ENCODE results near the gene MYBPC3. TPM values are rescaled to one million over a fixed set of nuclear protein-coding genes. Genes with fewer than 3 reads are reported as not detected.

Gene MYBPC3
- total RNA-seq, 4 donors from 2014 or later, result 0.12 to 0.13 TPM; not detected in 2

GRCh38 chr11:47390422-47390760 is 37.9 kb upstream of the MYBPC3 start:
- Histone ChIP-seq H3K9me3 (no peaks in the 10 kb centered on the region), H3K36me3 (no peaks in the 10 kb centered on the region), H3K27me3 (no peaks in the 10 kb centered on the region), H3K4me1 (peaks cover 0 to 5% (median 0%) of the 10 kb centered on the region in 3 donors), H3K27ac (peak overlapping the region in 1 of 4 donors; percentile 84), H3K4me3 (no peak overlapping the region)
- ATAC-seq, result no peak
- TF ChIP-seq EP300 (IDR thresholded peaks at IDR 0.05) (no peak), POLR2A (IDR thresholded peaks at IDR 0.05) (no peak), POLR2AphosphoS5 (IDR thresholded peaks at IDR 0.05) (no peak), CTCF (IDR thresholded peaks at IDR 0.05) (no peak)
- WGBS, 2 donors (ENCODE audit: low coverage in 1 of 2), result 100% methylated on average over 1 of the region's 6 CpGs; no CpG with 5 or more reads in 1 of the 2 donors

DNA sequence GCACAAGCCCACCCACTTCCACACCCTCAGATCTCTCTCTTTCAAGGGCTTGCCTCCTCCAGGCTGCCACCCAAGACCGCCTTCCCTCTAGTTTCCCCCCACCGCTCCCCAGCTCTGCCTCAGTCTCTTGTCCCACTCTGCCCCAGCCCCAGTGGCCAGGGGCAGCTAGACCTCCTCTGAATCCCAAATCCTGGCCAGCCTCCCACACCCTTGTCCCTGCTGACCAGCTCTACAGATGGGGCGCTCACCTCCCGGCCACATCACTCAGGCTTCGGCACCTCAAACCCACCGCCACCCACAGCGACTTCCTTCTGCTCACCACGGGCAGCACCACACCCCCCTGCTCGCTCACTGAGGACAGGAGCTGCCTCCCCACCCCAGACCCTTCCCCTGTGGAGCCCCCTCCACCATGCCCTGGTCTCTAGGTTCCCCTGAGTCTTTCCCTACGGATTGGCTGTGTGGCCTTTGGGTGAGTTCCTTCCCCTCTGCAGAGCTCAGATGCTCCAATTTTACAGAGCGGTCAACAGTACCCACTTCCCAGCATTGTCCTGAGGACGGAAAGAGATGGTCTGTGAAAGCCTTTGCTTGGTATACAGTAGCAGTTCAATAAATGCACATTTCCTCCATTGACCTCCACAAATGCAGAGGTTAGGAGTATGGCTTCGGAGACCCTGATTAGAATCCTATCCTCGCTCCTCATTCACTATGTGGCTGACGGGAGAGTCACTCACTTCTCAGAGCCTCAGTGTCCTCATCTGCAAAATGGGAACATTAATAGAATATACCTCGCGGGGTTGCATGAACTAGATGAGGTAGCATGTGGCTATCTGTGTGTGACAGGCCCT is 37.3 kb upstream of the MYBPC3 start:
- no peak for ATAC-seq
- H3K9me3 ChIP-seq, result no peaks in the 10 kb centered on the region
- no peak overlapping the region for H3K4me3 ChIP-seq
- H3K27ac ChIP-seq, result peak overlapping the region in 1 of 4 donors; percentile 84
- no peaks in the 10 kb centered on the region for H3K36me3 ChIP-seq
- no peaks in the 10 kb centered on the region for H3K4me1 ChIP-seq
- 58 to 79% methylated on average over 2 to 15 of the region's 17 CpGs for WGBS, 2 donors (ENCODE audit: low coverage in 1 of 2)
- TF ChIP-seq POLR2A (IDR thresholded peaks at IDR 0.05) (no peak), EP300 (IDR thresholded peaks at IDR 0.05) (no peak), POLR2AphosphoS5 (IDR thresholded peaks at IDR 0.05) (no peak), CTCF (IDR thresholded peaks at IDR 0.05) (no peak)
- H3K27me3 ChIP-seq, result no peaks in the 10 kb centered on the region

GRCh38 chr11:47388697-47389576 is 36.4 kb upstream of the MYBPC3 start:
- no peaks in the 10 kb centered on the region for H3K36me3 ChIP-seq
- H3K4me1 ChIP-seq, result no peaks in the 10 kb centered on the region
- no peaks in the 10 kb centered on the region for H3K27me3 ChIP-seq
- no peak overlapping the region for H3K27ac ChIP-seq
- ATAC-seq, result no peak
- H3K9me3 ChIP-seq, result no peaks in the 10 kb centered on the region
- no peak overlapping the region for H3K4me3 ChIP-seq
- TF ChIP-seq POLR2A (IDR thresholded peaks at IDR 0.05) (no peak), EP300 (IDR thresholded peaks at IDR 0.05) (no peak), CTCF (IDR thresholded peaks at IDR 0.05) (no peak), POLR2AphosphoS5 (IDR thresholded peaks at IDR 0.05) (no peak)
- 85 to 92% methylated on average over 4 to 7 of the region's 28 CpGs for WGBS, 2 donors (ENCODE audit: low coverage in 1 of 2)

DNA sequence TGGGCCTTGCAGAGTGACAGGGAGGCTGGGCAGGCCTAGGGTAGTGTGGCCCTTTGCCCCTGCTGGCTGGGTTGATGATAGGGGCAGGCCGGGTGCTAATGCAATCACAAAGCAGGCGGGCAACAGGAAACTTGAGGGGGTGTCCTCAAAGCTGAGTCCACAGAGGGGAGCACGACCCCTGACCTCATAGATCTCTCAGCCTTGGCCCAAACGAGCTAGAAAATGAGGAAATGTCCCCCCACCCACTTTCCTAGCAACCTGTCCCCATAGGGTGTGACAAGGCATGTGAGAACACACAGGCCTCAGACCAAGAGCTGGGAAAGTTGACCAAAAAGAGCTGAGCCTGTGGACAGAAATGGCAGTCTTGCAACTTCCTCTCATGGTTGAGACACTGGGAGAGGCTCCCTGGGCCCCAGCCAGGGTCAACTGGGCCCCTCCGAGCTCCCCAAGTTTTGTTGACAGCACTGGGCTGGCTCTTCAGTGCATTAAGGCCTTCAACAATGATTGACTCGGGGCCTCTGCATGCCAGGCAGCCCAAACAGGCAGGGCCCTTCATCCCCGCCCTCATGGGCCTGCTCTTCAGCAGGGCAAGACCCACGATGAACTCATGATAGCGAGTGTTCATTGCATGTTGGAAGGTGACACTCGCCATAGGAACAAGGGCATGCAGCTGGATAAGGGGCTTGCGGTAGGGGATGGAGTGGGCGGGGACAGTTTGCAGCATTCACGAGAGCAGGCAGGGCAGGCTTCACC is 35.6 kb upstream of the MYBPC3 start:
- ATAC-seq, result no peak
- TF ChIP-seq EP300 (IDR thresholded peaks at IDR 0.05) (no peak), POLR2AphosphoS5 (IDR thresholded peaks at IDR 0.05) (no peak), POLR2A (IDR thresholded peaks at IDR 0.05) (no peak), CTCF (IDR thresholded peaks at IDR 0.05) (no peak)
- no peak overlapping the region for H3K4me3 ChIP-seq
- no peaks in the 10 kb centered on the region for H3K4me1 ChIP-seq
- 93% methylated on average over 2 of the region's 13 CpGs; no CpG with 5 or more reads in 1 of the 2 donors for WGBS, 2 donors (ENCODE audit: low coverage in 1 of 2)
- no peaks in the 10 kb centered on the region for H3K27me3 ChIP-seq
- H3K36me3 ChIP-seq, result no peaks in the 10 kb centered on the region
- no peaks in the 10 kb centered on the region for H3K9me3 ChIP-seq
- H3K27ac ChIP-seq, result no peak overlapping the region
